ENCODE results near the gene MXI1.
"Not testable (repeated sequence)": the region's sequence is repeated elsewhere in the genome, so short reads cannot be mapped to it uniquely, and the experiment has no call there.

The MXI1 gene

DNA sequence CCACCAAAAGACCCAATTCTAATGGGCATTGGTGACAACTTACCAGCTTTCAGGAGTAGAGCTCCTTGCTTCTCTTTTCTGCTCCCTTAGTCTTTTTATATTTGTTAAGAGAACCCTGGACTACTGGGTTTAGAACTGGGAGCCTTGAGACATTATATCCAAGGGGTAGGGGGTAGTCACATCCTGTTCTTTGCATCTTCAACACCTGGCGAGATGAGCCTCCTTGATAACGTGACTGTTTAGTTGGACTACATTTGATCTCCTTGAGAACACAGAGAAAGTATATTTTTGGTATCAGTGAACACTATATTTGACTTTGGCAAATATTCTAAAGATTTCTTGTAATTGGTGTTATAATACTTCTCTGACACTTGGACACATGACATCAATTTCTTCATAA, 106.3 kb downstream of the MXI1 start:
- Mint-ChIP-seq H3K9me3 (ENCODE audit: low read depth) (no peaks in the 10 kb centered on the region), H3K27ac (no peak overlapping the region), H3K36me3 (no peaks in the 10 kb centered on the region), H3K4me1 (ENCODE audit: low read depth) (peaks cover 16% of the 10 kb centered on the region), H3K27me3 (peaks cover 2% of the 10 kb centered on the region), H3K4me3 (no peak overlapping the region)

DNA sequence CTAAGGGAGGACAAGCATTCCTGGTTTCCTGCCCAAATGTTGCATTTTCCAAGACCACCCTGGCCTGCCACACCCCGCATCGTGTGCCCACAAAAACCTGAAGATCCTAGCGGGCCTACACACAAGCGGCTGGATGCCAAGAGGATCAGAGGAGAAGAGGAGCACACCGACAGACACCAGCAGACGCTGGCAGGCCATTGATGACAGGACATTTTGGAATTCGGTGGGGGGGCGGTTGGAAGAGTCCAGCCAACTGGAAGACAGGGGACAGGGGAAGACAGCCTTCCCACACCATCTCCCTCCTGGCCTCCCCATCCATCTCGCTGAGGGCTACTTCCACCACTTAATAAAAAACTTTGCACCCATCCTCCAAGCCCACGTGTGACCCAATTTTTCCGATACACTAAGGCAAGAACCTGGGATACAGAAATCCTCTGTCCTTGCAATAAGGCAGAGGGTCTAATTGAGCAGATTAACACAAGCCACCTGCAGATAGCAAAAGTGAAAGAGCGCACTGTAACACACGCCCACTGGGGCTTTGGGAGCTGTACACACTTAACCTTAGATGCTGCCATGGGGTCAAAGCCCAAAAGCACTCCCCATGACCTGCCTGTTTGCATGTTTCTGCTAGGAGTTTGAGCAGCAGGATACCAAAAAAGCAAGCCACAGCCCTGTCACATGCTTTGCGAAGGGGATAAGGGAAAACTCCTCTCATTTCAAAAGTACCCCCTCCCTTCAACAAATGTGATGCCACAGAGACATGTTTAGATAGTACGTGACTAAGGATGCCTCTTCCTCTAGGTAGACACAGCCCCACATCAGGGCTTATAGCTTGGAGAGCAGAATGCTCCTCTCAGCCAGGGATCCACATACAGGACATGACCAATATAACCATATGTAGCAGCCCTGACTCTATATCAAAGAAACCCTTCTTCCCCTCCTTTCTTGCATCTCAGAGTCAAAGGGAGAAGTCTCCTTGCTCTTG, 110.8 kb downstream of the MXI1 start:
- peaks cover 8% of the 10 kb centered on the region for H3K36me3 Mint-ChIP-seq
- peaks cover 2% of the 10 kb centered on the region for H3K27me3 Mint-ChIP-seq
- H3K9me3 Mint-ChIP-seq (ENCODE audit: low read depth), result peaks cover 9% of the 10 kb centered on the region
- H3K27ac Mint-ChIP-seq, result no peak overlapping the region
- peaks cover 2% of the 10 kb centered on the region for H3K4me1 Mint-ChIP-seq (ENCODE audit: low read depth)
- H3K4me3 Mint-ChIP-seq, result no peak overlapping the region

DNA sequence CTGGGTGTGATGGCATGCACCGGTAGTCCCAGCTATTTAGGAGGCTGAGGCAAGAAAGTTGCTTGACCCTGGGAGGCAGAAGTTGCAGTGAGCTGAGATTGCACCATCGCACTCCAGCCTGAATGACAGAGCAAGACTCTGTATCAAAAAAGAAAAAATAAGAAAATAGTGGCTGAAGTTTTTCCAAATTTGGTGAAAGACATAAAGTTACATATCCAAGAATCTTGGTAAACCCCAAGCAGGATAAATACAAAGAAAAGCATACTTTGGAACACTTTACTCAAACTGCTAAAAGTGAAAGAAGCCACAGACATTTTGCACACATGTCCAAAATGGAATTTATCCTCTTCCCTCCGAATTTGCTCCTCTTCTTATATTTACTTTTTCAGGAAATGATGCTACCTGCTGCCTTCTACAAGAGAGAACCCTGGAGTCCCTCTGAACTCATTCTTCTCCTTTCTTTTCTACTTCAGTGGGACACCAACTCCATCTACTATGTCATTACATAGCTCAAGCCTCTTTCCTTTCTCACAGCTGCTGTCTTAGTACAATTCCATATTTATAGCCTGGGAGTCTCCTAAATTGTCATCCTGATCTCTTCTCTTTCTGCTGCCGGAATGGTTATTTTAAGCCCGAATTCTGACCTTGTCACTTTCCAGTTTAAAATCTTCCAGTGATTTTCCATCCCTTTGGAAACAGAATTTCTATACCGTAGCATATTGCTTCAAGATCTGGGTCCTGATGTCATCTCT, 114.6 kb downstream of the MXI1 start:
- H3K4me3 Mint-ChIP-seq, result no peak overlapping the region
- H3K4me1 Mint-ChIP-seq (ENCODE audit: low read depth), result peaks cover 10% of the 10 kb centered on the region
- peaks cover 9% of the 10 kb centered on the region for H3K9me3 Mint-ChIP-seq (ENCODE audit: low read depth)
- no peak overlapping the region for H3K27ac Mint-ChIP-seq
- H3K27me3 Mint-ChIP-seq, result no peaks in the 10 kb centered on the region
- H3K36me3 Mint-ChIP-seq, result peaks cover 8% of the 10 kb centered on the region

DNA sequence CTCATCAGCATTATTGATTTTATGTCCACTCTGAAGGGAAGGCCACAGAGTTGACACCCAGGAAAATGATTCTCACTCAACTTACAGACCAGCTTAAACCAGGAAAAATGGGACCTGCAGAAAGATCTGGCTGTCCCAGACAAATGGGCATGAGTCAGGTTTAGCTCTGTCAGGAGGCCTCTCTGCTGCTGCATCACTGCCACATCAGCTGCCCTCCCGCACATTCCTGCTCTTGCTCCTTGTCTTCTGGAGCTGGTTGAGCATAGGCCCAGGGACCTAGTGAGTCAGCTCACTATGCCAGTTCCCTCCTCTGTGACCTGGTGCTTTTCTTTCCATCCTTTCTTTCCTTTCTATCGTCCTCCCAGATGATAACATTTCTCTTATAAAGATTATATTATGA, 116.1 kb downstream of the MXI1 start:
- Mint-ChIP-seq H3K27me3 (no peaks in the 10 kb centered on the region), H3K4me3 (no peak overlapping the region), H3K36me3 (peaks cover 8% of the 10 kb centered on the region), H3K27ac (no peak overlapping the region), H3K4me1 (ENCODE audit: low read depth) (peaks cover 10% of the 10 kb centered on the region), H3K9me3 (ENCODE audit: low read depth) (peaks cover 9% of the 10 kb centered on the region)

DNA sequence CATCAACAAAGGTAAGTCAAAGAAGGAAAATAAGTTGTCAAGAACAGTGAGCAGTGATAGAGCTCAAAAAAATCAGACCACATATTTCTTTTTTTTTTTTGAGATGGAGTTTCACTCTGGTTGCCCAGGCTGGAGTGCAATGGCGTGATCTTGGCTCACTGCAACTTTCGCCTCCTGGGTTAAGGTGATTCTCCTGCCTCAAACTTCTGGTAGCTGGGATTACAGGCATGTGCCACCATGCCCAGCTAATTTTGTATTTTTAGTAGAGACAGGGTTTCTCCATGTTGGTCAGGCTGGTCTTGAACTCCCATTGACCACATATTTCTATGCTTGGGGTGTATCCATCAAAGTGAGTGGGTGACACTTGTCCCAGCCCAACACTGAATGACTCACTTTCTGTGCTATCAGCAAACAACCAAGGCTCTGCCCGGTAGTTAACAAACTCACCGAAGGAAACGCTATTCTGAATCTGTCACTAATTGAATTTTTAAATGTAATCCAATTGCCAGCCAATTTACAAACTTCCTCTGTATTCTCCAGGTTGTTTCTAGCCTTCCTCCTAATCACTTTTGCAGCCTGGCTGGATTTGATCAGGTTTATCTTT, 116.9 kb downstream of the MXI1 start:
- Mint-ChIP-seq H3K9me3 (ENCODE audit: low read depth) (peaks cover 9% of the 10 kb centered on the region), H3K27me3 (no peaks in the 10 kb centered on the region), H3K4me1 (ENCODE audit: low read depth) (peaks cover 10% of the 10 kb centered on the region), H3K4me3 (no peak overlapping the region), H3K27ac (no peak overlapping the region), H3K36me3 (peaks cover 10% of the 10 kb centered on the region)

DNA sequence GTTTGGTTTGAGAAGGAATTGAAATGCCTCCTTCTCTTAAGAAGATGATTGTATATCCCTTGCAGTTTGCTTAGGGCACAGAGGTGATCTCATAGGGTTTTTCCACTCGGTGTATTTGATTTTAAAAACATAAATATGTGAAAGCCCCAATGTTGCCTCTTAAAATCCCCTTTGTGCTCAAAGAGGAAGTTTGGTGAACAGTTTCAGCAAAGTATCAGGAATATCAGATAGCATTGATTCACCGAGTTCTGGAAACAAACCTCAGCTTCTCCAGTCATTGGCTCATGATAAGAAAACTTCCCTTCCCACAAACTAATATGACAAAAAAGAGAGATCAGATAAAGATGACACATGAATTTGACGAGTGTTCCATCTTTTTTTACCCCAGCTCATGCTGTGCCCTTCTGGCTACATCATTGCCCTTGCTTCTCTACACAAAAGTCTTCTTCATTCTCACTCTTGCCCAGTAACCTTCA, 117.4 kb downstream of the MXI1 start:
- Mint-ChIP-seq H3K27me3 (no peaks in the 10 kb centered on the region), H3K9me3 (ENCODE audit: low read depth) (peaks cover 9% of the 10 kb centered on the region), H3K4me1 (ENCODE audit: low read depth) (peaks cover 10% of the 10 kb centered on the region), H3K4me3 (no peak overlapping the region), H3K27ac (no peak overlapping the region), H3K36me3 (peaks cover 8% of the 10 kb centered on the region)

DNA sequence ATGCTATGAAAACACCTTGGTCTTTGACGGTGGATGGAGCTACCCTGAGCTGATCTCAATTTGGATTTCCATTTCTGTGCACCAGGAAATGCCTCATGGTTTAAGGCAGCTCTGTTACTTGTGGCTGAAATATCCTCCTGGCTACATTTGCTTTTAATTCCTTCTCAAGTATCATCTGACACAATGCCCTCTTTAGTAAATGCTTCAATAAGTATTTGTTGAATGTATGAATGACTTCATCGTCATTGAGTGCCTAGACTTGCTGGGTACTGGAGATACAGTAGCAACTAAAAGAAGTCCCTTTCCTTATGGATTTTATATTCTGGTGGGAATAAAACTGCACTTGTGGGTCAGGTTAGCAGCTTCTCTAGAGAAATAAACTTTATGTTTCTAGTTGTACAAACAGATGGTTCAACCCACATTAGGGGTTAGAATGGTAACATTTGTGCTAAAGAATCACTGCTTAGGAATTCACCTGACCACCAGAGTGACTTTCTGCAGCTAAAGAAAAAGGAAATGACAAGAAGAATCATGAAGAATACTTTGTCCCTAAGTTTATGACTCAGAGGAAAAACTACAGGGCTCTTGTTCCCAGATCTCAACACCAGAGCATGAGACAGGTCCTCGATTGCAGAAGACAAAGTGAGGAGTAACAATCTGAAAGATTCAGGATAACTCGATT, 119.1 kb downstream of the MXI1 start:
- Mint-ChIP-seq H3K36me3 (peaks cover 11% of the 10 kb centered on the region), H3K27ac (no peak overlapping the region), H3K27me3 (no peaks in the 10 kb centered on the region), H3K4me3 (no peak overlapping the region), H3K4me1 (ENCODE audit: low read depth) (peaks cover 10% of the 10 kb centered on the region), H3K9me3 (ENCODE audit: low read depth) (peaks cover 13% of the 10 kb centered on the region)

DNA sequence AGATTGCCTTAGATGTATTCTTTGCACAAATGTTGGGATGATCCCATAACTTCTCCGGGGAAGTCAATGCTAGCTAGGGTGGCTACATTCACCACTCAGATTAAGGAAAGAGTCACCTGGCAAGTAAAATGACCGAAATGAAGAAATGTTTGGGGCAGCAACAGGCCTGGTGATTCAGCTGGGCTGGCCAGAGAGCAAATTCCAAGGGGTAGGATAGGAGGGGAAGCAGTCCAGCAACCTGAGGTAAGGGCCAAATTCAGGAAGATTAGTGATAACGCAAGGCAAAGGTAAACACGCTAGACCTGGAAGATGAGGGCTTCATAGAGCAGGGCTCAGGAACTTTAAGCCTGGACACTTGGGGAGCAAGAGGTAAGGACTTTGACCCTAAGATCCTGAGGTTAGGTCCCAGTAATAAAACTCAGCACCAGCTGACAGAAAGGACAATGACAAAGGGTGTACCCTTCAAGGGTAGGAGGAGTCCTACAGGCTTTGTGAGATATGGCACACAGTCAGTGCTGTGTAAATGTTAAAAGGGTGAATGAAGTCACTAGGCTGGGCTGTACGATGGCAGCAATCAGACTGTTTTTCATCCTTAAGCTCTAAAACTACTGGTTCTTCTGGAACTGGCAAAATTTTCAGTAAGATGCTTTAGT, 120.0 kb downstream of the MXI1 start:
- no peaks in the 10 kb centered on the region for H3K27me3 Mint-ChIP-seq
- peaks cover 8% of the 10 kb centered on the region for H3K9me3 Mint-ChIP-seq (ENCODE audit: low read depth)
- peaks cover 10% of the 10 kb centered on the region for H3K4me1 Mint-ChIP-seq (ENCODE audit: low read depth)
- H3K4me3 Mint-ChIP-seq, result no peak overlapping the region
- no peak overlapping the region for H3K27ac Mint-ChIP-seq
- H3K36me3 Mint-ChIP-seq, result peaks cover 8% of the 10 kb centered on the region

DNA sequence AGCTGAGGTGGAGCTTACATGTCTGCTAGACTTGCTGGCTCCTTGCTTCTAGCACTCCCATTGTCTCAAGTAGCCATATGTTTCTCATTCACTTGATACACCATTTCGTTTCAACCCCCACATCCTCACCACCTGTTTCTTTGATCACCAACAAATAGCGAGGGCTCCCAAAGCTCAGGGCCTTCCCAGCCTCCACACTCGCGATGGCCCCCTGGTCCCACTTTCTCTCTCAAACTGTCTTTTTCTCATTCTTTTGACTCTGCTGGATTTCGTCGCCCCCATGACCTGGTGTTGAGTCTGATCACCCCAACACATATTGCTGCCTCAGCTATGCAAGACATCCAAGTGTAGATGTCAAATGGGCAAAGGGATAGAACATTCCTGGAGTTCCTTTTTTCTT, 123.3 kb downstream of the MXI1 start:
- no peak overlapping the region for H3K4me3 Mint-ChIP-seq
- H3K9me3 Mint-ChIP-seq (ENCODE audit: low read depth), result peaks cover 8% of the 10 kb centered on the region
- peaks cover 8% of the 10 kb centered on the region for H3K36me3 Mint-ChIP-seq
- no peaks in the 10 kb centered on the region for H3K27me3 Mint-ChIP-seq
- peaks cover 11% of the 10 kb centered on the region for H3K4me1 Mint-ChIP-seq (ENCODE audit: low read depth)
- H3K27ac Mint-ChIP-seq, result no peak overlapping the region

DNA sequence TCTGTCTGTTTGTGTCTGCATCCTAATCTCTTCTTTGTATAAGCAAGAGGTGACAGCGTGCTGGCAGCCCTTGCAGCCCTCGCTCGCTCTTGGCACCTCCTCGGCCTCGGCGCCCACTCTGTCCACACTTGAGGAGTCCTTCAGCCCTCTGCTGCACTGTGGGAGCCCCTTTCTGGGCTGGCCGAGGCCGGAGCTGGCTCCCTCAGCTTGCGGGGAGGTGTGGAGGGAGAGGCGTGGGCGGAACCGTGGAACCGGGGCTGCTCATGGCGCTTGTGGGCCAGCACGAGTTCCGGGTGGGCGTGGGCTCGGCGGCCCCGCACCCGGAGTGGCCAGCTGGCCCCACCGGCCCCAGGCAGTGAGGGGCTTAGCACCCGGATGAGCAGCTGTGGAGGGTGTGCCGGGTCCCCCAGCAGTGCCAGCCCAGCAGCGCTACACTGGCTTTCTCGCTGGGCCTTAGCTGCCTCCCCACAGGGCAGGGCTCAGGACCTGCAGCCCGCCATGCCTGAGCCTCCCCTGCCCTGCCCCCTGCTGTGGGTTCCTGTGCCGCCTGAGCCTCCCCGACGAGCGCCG, 123.9 kb downstream of the MXI1 start:
- H3K36me3 Mint-ChIP-seq; H3K4me1 Mint-ChIP-seq (ENCODE audit: low read depth); H3K9me3 Mint-ChIP-seq (ENCODE audit: low read depth); H3K27me3 Mint-ChIP-seq; H3K27ac Mint-ChIP-seq; H3K4me3 Mint-ChIP-seq: not testable (repeated sequence)

DNA sequence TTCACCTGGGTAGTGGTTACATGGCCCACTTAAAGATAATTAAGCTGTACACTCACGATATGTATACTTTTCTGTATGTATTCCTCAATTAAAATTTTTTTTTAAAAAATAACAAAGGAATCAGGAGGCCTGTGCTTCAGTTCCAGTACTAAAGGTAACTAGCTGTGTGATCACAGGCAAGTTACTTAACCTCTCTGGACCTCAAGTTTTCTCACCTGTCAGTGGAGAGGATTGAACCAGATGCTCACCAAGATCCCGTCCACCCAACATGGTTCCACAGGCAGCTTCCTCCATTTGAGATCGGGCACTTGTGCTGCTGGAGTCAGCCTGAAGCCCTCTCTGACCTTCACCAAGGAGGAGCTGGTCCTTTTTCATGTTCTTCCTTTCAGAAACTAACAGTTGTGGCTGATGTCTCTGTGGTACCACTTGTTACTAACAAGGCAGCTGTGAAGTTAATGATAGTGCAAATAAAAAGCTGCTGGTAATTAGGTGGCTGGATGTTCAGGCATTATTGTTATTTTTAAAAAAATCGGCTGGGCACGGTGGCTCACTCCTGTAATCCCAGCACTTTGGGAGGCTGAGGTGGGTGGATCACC, 126.8 kb downstream of the MXI1 start:
- no peaks in the 10 kb centered on the region for H3K27me3 Mint-ChIP-seq

DNA sequence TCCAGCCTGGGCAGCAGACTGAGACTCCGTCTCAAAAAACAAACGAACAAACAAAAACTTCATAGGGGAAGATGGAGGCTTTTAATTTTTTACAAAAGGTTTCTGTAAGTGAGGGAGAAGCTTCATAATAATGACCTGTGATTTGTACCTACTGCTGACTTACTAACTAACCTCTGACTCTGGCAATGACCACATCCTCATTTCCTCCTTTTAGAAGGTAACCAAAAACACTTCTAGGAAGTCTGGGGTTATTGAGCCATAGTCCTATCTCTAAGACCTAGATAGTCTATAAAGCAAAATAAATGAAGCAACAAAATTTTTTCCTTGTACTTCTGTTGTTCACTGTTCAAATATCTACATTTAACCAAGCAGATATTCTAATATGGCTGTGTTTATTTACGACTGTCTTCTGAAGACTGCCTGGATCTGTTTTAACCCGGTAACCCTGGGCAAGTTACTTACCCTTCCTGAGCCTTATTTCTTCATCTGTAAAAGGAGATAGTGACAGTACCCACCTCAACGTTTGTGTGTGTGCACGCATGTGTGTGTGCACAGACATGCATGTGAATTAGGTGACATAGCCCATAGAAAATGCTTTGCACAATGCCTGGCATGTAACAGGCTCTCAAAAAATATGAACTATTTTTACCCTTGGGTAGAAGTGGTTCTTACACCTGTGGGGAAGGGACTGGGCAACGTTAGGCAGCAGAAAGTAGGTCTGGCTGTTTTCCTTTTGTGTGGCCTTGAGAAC, 128.1 kb downstream of the MXI1 start:
- no peaks in the 10 kb centered on the region for H3K27me3 Mint-ChIP-seq
- no peak overlapping the region for H3K4me3 Mint-ChIP-seq
- no peak overlapping the region for H3K27ac Mint-ChIP-seq
- peaks cover 2% of the 10 kb centered on the region for H3K36me3 Mint-ChIP-seq
- peaks cover 4% of the 10 kb centered on the region for H3K9me3 Mint-ChIP-seq (ENCODE audit: low read depth)
- H3K4me1 Mint-ChIP-seq (ENCODE audit: low read depth), result peaks cover 5% of the 10 kb centered on the region

More for the DNA sequence above, 126.8 kb downstream of the MXI1 start:
- H3K27ac Mint-ChIP-seq, result no peak overlapping the region
- H3K9me3 Mint-ChIP-seq (ENCODE audit: low read depth), result peaks cover 8% of the 10 kb centered on the region
- H3K4me1 Mint-ChIP-seq (ENCODE audit: low read depth), result peaks cover 5% of the 10 kb centered on the region
- H3K4me3 Mint-ChIP-seq, result no peak overlapping the region
- peaks cover 6% of the 10 kb centered on the region for H3K36me3 Mint-ChIP-seq

DNA sequence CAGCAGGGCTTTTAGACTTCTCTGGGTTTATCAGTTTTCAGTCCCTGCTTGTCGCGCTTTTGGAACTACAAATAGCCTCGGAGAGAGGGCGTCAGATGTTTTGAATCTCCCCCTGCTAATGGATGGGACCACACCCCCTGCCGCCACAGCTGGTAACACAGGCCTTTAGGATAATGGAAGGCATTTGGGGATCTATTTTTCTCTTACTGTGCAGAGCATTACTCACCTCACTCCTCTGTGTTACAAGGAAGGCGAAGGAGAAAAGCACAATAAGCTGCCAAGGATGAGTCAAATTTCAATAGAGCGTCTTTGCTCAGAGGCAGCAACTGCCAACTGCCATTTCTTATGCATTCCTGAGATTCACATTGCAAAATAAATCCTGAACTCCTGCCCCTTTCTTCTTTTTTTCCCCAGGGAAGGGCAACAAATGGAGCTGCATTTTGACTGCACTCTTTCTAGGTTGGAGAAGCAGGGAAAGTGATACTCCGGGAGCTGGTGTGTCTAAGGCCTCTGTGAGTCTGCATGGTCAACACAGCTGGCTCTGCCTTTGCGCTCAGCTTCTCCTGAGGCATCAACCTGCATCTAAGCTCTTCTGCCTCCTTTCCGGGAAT, 128.8 kb downstream of the MXI1 start:
- Mint-ChIP-seq H3K9me3 (ENCODE audit: low read depth) (no peaks in the 10 kb centered on the region), H3K27me3 (no peaks in the 10 kb centered on the region), H3K4me1 (ENCODE audit: low read depth) (peaks cover 5% of the 10 kb centered on the region), H3K27ac (no peak overlapping the region), H3K36me3 (no peaks in the 10 kb centered on the region), H3K4me3 (no peak overlapping the region)

All from activated naive CD8-positive, alpha-beta T cell (primary cell).